ENCODE data around the gene STK4.

Gene STK4

DNA sequence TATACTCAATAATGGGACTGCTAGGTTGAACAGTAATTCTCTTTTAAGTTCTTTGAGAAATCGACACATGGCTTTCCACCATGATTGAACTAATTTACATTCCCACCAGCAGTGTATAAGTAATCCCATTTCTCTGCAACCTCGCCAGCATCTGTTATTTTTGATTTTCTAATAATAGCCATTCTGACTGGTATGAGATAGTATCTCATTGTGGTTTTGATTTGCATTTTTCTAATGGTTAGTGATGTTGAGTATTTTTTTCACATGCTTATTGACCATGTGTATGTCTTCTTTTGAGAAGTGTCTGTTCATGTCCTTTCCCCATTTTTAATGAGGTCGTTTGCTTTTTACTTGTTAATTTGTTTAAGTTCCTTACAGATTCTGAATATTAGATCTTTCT lies 66.5 kb downstream of the STK4 start:
- no peak for DNase-seq

GRCh38 chr20:45034436-45034835 lies 68.1 kb downstream of the STK4 start:
- no peak for DNase-seq

- DNase-seq: peak; percentile 66
Measured at GRCh38 chr20:45036044-45036755, 69.9 kb downstream of the STK4 start.

- DNase-seq: no peak
Measured at GRCh38 chr20:45037050-45037449, 70.7 kb downstream of the STK4 start.

GRCh38 chr20:45037635-45038034 lies 71.3 kb downstream of the STK4 start:
- no peak for DNase-seq

GRCh38 chr20:45038745-45039474 lies 72.6 kb downstream of the STK4 start:
- DNase-seq: no peak

DNA sequence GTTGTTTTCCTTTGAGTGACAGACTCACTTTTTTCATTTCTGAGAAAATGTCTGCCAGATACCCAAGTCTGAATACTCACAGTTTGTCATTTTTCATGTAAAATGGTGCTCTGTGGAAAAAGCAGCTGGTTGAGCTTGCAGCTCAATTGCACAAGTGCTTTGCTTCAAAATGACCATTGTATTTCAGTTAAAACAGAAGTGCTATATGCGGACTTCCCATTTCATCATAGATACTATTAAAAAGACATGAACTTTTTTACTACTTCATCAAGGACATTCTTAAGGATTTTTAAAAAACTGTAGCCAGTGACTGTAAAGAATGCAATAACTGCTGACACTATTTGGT lies 73.1 kb downstream of the STK4 start:
- DNase-seq: no peak

GRCh38 chr20:45041464-45042337 lies 75.4 kb downstream of the STK4 start:
- DNase-seq: no peak

GRCh38 chr20:45042978-45043377 lies 76.7 kb downstream of the STK4 start:
- no peak for DNase-seq

- no peak for DNase-seq
Measured at GRCh38 chr20:45044084-45044573, 77.8 kb downstream of the STK4 start.

DNA sequence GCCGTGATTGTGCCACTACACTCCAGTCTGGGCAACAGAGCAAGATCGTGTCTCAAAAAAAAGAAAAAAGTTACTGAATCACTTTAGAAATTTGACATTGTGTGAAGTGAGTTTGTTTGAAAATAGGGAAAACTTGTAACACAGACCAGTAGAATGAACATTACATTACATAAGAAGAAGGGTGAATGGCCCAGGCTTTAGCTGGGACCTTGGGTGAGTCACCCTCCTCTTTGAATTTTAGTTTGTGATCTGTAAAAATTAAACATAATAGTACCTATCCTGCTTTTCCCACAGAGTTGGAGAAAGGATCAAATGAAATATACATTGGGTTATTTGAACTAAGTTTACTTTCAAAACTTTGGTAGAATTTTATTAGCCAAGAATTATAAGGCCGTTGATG lies 78.3 kb downstream of the STK4 start:
- no peak for DNase-seq

DNA sequence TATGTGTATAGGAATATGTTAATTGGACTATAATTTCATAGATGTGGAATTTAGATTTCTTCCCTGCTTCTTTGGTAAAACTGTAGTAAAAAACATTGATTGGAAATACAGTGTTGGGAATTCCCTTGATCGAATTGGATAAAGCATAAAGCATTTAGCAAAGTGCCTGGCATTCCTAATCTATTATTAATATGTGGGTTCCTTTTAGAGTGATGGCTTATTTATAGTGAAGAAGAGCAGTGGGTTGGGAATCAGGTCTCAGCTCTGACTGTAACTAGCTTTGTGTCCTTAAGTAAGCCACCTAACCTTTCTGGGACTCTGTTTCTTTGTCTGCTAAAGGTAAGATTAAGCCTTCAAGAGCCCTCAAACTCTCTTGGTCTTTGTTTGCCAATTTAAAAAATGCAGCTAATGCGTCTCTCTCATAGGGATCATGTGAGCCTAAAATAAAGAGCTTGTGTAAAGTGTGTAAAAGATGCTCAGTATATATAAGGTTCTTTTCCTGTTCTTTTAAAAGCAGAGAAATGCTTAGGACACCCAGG lies 81.3 kb downstream of the STK4 start:
- DNase-seq: no peak

DNA sequence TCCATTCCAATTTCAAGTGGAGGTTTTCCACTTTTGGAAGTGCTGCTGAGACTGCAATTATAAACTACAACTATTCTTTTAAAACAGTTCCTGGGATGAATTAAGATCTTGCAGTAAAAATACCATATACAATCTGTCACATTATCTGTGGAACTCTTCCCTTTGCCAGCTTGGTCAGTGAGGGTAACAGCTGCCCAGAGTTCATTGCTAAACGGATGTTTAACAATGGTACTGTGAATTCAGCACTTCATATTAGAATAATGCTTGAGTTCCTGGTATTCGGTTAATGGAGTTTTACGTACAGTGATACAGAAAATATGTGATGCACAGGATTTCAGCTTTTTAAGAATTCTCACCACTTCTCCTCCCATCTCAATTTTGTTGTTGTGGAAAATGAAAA lies 83.1 kb downstream of the STK4 start:
- DNase-seq: no peak

- DNase-seq: peak; percentile 18
Measured at GRCh38 chr20:45049904-45050471, 83.7 kb downstream of the STK4 start.

DNA sequence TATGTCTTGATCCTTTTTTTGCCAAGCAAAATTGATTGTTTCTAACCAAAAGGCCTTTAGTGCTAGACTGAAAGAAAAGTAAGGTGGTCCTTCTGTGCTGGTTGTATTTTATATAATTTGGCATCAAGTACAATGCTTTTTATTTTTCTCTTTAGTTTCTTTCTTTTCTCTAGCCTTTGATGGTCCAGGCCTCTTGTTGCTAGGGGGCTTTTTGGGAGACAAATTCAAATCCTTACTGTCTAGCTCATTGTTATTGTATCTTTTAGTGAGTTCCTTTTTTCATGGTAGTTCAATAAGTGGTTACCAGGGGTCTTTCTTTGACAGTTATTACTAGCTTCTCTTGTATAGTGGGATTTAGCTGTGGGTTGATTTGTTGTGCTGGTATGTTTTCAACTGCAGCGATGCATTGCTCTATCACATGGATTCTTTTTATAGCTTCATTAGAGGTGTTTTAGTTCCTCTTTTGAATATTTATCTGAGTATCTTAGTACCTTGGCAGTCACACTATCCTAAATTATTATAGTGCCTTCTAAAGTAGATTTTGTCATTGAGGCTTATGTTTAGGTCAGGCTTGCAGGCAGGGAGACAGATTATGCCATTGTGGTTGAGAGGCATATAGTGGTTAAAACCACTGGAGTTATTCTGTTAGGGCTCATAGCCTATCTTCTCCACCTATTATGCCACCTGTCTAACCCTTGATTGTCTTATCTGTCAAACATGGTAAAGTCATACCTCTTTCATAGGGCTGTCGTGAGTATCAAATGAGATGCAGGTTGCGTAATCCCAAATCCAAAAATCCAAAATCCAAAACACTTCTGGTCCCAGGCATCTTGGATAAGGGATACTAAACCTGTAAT lies 85.1 kb downstream of the STK4 start:
- DNase-seq: no peak

GRCh38 chr20:45052698-45053429 lies 86.6 kb downstream of the STK4 start:
- DNase-seq: no peak

GRCh38 chr20:45053430-45054351 lies 87.4 kb downstream of the STK4 start:
- no peak for DNase-seq

DNA sequence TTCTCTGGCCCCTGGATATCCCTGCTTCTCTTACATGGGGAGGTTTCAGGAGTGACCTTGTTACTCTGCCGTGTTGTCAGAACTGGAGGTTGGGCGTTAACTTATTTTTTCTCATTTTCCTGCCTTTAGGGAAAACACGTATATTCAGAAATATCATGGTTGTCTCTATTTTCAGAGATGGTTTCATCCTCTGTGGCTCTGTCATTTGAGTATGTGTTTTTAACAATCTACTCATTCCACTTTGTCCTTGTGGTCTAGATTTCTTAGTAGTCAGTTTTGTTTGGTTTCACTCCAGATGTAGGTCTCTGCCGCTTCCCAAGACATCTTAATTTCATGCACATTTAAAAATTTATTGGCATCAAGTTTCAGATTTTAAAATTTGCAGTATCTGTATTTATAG lies 88.7 kb downstream of the STK4 start:
- DNase-seq: no peak

DNA sequence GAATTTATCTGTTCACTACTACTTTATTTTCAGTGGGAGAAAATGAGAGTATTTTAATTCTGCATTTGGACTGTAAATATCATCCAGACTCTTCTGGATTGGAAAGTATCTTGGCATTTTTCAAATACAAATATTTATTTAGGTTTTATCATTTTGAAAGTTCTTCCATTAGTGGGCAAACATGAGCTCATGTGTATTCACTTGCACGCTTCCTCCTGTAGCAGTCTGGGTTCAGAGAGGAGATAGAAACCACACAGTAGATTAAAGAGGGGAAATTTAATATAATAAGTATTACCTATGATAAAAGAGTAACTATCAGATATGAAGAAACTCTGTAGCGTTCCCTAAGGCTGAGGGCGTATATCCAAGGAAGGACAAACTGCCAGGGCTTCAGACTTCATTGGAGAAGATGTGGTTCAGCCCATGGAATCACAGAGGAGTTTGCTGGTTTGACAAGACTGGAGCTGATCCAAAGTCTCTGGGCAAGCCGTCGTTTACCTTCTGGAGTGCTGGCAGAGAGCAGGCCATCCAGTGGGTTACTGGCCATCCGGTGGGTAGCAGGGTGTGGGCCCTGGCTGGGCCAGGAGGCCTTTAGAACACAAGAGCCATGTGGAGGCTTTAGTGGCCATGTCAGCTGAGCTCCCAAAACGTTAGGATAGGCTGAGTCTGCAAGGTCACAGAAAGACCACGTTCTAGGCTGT lies 90.3 kb downstream of the STK4 start:
- no peak for DNase-seq

Measured in activated naive CD4-positive, alpha-beta T cell treated with anti-CD3 and anti-CD28 coated beads, Interleukin-2, amount 50 U/mL, for 16 hours (primary cell).